Muscle of leg (tissue), 11 donors: ENCODE results near the gene FAM229B. TPM values are rescaled to one million over a fixed set of nuclear protein-coding genes. Genes with fewer than 3 reads are reported as not detected.
"Not testable (repeated sequence)": the region's sequence is repeated elsewhere in the genome, so short reads cannot be mapped to it uniquely, and the experiment has no call there.

ENCODE experiments used
- DNase-seq: peaks from one replicate; pipeline ENCODE4 v3.0.0; 2013
- H3K27ac ChIP-seq: one replicate; pipeline ENCODE4 v1.5.1; 2013; ENCODE audit warnings: mild to moderate bottlenecking, low read length, control low read depth
- H3K27me3 ChIP-seq: one replicate; pipeline ENCODE4 v1.6.1; 2013; ENCODE audit warnings: low read length; ENCODE audit not compliant: control insufficient read depth, insufficient read depth
- H3K36me3 ChIP-seq: one replicate; pipeline ENCODE4 v1.6.1; 2013; ENCODE audit warnings: low read length; ENCODE audit not compliant: control insufficient read depth, insufficient read depth
- H3K4me1 ChIP-seq: one replicate; pipeline ENCODE4 v1.6.1; 2013; ENCODE audit warnings: low read length; ENCODE audit not compliant: control insufficient read depth, insufficient read depth
- H3K4me3 ChIP-seq: one replicate; pipeline ENCODE4 v1.5.1; 2013; ENCODE audit warnings: low read length, control low read depth
- H3K9me3 ChIP-seq: replicated peaks from 2 replicates; pipeline ENCODE4 v1.6.1; 2013; ENCODE audit warnings: low read depth, low read length; ENCODE audit not compliant: control insufficient read depth
- WGBS: methylation state at CpG from one replicate; pipeline ENCODE4 v1.1.5; 2013; ENCODE audit warnings: missing lambda C conversion rate; ENCODE audit not compliant: insufficient coverage; 5-methylcytosine and 5-hydroxymethylcytosine counted together
- polyA plus RNA-seq, 8 donors: library from polyadenylated mRNA; unstranded; fragments of 120-200 nt; gene quantifications; one replicate each; pipeline versions ENCODE4 v1.2.1 to v1.2.3, GENCODE V29; 2013; ENCODE audit warnings: inconsistent platforms in 1 of 8, low replicate concordance in 1 of 8; ENCODE audit not compliant: insufficient read length in 8 of 8, insufficient read depth in 1 of 8
- total RNA-seq: library from RNA; stranded (reverse); fragments of 120-200 nt; gene quantifications from one replicate; pipeline ENCODE4 v1.2.4, GENCODE V29; 2013

FAM229B gene
- total and polyA plus RNA-seq, 9 donors, result 14.8 to 34.8 (median 19.0) TPM

GRCh38 chr6:112044196-112044595 is 43.2 kb upstream of the FAM229B start:
- Histone ChIP-seq H3K36me3 (no peaks in the 10 kb centered on the region), H3K4me1 (peaks cover 6% of the 10 kb centered on the region), H3K9me3 (no peaks in the 10 kb centered on the region), H3K27ac (no peak overlapping the region), H3K27me3 (no peaks in the 10 kb centered on the region), H3K4me3 (no peak overlapping the region)
- DNase-seq, result no peak
- WGBS, result 79% methylated on average over 3 of the region's 8 CpGs

DNA sequence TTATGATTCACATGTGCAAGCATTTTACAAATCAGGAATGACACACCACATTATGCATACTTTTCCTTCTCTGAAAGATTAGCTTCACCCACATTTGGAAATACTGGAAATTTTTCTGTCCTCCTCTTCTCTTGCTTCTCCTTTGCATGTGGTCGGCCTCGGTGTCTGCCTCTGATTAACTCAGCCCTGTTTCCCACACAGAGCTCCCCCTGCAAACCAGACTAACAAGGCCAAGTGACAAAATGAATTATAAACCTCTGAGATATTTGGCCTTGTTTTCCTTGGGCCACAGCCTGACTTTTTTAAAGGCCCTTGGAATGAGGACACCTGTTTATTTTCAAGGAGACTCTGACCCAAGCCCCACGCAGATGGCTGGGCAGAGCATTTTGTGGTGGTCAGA is 42.5 kb upstream of the FAM229B start:
- Histone ChIP-seq H3K27me3 (no peaks in the 10 kb centered on the region), H3K27ac (no peak overlapping the region), H3K4me3 (no peak overlapping the region), H3K4me1 (peaks cover 4% of the 10 kb centered on the region), H3K9me3 (no peaks in the 10 kb centered on the region), H3K36me3 (no peaks in the 10 kb centered on the region)
- WGBS, result 37% methylated on average over 2 of the region's 3 CpGs
- no peak for DNase-seq

DNA sequence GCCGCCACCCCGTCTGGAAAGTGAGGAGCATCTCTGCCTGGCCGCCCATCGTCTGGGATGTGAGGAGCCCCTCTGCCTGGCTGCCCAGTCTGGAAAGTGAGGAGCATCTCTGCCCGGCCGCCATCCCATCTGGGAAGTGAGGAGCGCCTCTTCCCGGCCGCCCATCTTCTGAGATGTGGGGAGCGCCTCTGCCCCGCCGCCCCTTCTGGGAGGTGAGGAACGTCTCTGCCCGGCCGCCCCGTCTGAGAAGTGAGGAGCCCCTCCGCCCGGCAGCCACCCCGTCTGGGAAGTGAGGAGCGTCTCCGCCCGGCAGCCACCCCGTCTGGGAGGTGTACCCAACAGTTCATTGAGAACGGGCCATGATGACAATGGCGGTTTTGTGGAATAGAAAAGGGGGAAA is 39.9 kb upstream of the FAM229B start:
- not testable (repeated sequence) for H3K27me3 ChIP-seq, H3K36me3 ChIP-seq, DNase-seq, H3K27ac ChIP-seq, H3K4me1 ChIP-seq, H3K9me3 ChIP-seq, H3K4me3 ChIP-seq
- WGBS, result 96% methylated on average over 13 of the region's 25 CpGs

- no peak overlapping the region for H3K27ac ChIP-seq
- no peaks in the 10 kb centered on the region for H3K9me3 ChIP-seq
- no peaks in the 10 kb centered on the region for H3K36me3 ChIP-seq
- H3K4me1 ChIP-seq, result no peaks in the 10 kb centered on the region
- H3K27me3 ChIP-seq, result no peaks in the 10 kb centered on the region
- 100% methylated on average over 1 of the region's 6 CpGs for WGBS
- DNase-seq, result no peak
- H3K4me3 ChIP-seq, result no peak overlapping the region
Measured at GRCh38 chr6:112049026-112049799, 38.2 kb upstream of the FAM229B start.

GRCh38 chr6:112049996-112050395 is 37.4 kb upstream of the FAM229B start:
- H3K27me3 ChIP-seq, result no peaks in the 10 kb centered on the region
- no peaks in the 10 kb centered on the region for H3K9me3 ChIP-seq
- no peak overlapping the region for H3K27ac ChIP-seq
- WGBS, result 70% methylated on average over 2 of the region's 7 CpGs
- no peak overlapping the region for H3K4me3 ChIP-seq
- no peak for DNase-seq
- H3K36me3 ChIP-seq, result no peaks in the 10 kb centered on the region
- H3K4me1 ChIP-seq, result no peaks in the 10 kb centered on the region

DNA sequence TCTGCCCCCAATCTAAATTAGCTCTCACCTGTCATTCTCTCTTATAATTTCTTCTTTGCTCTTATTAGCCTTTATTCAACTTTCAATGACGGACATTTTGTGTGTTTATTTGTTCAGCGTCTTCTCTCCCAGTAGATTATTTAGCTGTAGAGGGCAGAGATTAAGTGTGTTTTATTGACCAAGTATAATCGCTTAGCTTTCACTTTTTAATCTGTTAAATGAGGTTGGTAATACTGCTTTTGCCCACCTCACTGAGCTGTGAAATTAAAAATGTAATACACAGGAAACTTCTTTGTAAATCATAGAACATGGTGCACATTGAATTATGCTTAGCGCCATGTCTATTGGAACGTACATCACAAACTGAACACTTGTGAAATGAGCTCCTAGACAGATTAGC is 37.0 kb upstream of the FAM229B start:
- H3K27me3 ChIP-seq, result no peaks in the 10 kb centered on the region
- no peaks in the 10 kb centered on the region for H3K36me3 ChIP-seq
- H3K9me3 ChIP-seq, result no peaks in the 10 kb centered on the region
- H3K4me1 ChIP-seq, result no peaks in the 10 kb centered on the region
- H3K27ac ChIP-seq, result no peak overlapping the region
- WGBS, result no CpG with 5 or more reads among the region's 5 CpGs
- no peak overlapping the region for H3K4me3 ChIP-seq
- no peak for DNase-seq

DNA sequence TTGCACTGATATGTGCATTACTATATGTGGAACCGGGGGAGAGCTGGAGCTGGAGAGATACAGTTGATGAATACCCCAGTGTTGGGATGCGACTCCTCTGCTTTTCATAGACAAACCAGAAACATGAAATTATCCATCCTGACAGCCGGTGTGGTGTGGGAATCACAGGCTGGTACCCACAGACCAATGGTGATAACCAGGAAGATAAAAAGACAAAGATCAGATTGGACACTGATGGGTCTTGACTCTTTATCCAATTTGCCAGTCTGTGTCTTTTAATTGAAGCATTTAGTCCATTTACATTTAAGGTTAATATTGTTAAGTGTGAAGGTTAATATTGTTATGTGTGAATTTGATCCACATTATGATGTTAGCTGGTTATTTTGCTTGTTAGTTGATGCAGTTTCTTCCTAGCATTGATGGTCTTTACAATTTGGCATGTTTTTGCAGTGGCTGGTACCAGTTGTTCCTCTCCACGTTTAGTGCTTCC is 36.1 kb upstream of the FAM229B start:
- DNase-seq, H3K27me3 ChIP-seq: not testable (repeated sequence)

GRCh38 chr6:112054001-112054400 is 33.4 kb upstream of the FAM229B start, which contains the start of gene CCN6:
TSS of gene CCN6 (plus strand) at chr6:112054104. CDS start at chr6:112054358, 254 bp downstream.
- no peaks in the 10 kb centered on the region for H3K4me1 ChIP-seq
- 89% methylated on average over 8 of the region's 12 CpGs for WGBS
- H3K9me3 ChIP-seq, result no peaks in the 10 kb centered on the region
- H3K27ac ChIP-seq, result no peak within 1 kb of the TSS
- DNase-seq, result no peak
- H3K36me3 ChIP-seq, result no peaks in the 10 kb centered on the region
- no peak within 1 kb of the TSS for H3K4me3 ChIP-seq
- H3K27me3 ChIP-seq, result no peaks in the 10 kb centered on the region

More for the DNA sequence above, 36.1 kb upstream of the FAM229B start:
- not testable (repeated sequence) for H3K9me3 ChIP-seq, H3K4me3 ChIP-seq, H3K4me1 ChIP-seq, H3K36me3 ChIP-seq, H3K27ac ChIP-seq
- 100% methylated on average over 1 of the region's 4 CpGs for WGBS

DNA sequence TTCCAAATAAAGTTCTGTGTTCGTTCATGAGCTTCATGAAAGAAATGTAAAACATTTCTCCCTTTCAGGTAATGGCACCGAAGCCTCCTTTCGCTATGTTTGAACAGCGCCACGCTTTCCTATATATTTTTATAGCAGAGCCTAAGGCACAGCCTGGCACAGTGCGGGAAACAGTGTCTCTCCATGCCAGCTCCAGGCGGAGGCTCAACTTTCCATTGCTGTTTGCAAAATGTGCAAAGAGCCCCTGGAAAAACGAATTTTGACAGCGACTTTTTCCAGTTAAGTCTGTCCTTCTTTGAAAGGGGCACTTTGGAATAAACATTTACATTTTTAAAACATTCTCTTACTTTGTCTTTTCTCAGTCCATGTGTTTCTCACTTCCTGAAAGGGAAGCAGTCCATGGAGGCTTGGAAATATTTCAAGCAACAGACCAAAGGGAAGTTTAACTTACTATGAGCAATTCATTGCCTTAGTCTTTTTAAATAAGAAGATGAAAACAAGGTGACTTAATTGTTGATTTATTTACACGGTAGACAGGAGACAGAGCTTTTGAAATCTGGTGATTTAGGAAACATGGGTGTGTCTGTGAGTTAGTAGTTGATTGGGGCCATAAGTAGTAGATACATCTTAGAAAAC is 32.7 kb upstream of the FAM229B start:
- no peak overlapping the region for H3K4me3 ChIP-seq
- no peaks in the 10 kb centered on the region for H3K36me3 ChIP-seq
- no peaks in the 10 kb centered on the region for H3K9me3 ChIP-seq
- 75% methylated on average over 9 of the region's 10 CpGs for WGBS
- H3K4me1 ChIP-seq, result no peaks in the 10 kb centered on the region
- H3K27ac ChIP-seq, result no peak overlapping the region
- DNase-seq, result peak; percentile 57
- no peaks in the 10 kb centered on the region for H3K27me3 ChIP-seq

GRCh38 chr6:112058243-112059032 is 29.0 kb upstream of the FAM229B start:
- 35% methylated on average over 3 of the region's 4 CpGs for WGBS
- Histone ChIP-seq H3K4me1 (no peaks in the 10 kb centered on the region), H3K4me3 (no peak overlapping the region), H3K9me3 (no peaks in the 10 kb centered on the region), H3K36me3 (no peaks in the 10 kb centered on the region), H3K27me3 (no peaks in the 10 kb centered on the region), H3K27ac (no peak overlapping the region)
- DNase-seq, result no peak
